CD4-positive, alpha-beta T cell treated with Interleukin-15 for 1 hour (primary cell): ENCODE measurements around the gene COPZ2.

Experiments
- DNase-seq: peaks from one replicate; pipeline ENCODE4 v3.0.0-alpha.2; 2020

COPZ2 gene

GRCh38 chr17:47982645-47983390, 54.8 kb downstream of the COPZ2 start:
- DNase-seq: no peak

- no peak for DNase-seq
Observed at GRCh38 chr17:47982091-47982617, 55.4 kb downstream of the COPZ2 start.

GRCh38 chr17:47981462-47981861, 56.1 kb downstream of the COPZ2 start:
- no peak for DNase-seq

GRCh38 chr17:47980541-47980940, 57.1 kb downstream of the COPZ2 start:
- DNase-seq: no peak

GRCh38 chr17:47978324-47978723, 59.3 kb downstream of the COPZ2 start:
- DNase-seq: peak; percentile 41
